HG03520 (cell line): ENCODE measurements around the gene EPHA1.
"Not testable (repeated sequence)": the region's sequence is repeated elsewhere in the genome, so short reads cannot be mapped to it uniquely, and the experiment has no call there.

ENCODE experiments used
- ATAC-seq: cut with Tn5 transposase; IDR thresholded peaks from one replicate; pipeline ENCODE4 v1.9.1; 2021; ENCODE audit warnings: mild to moderate bottlenecking, moderate library complexity; ENCODE audit not compliant: unreplicated experiment

The EPHA1 gene

GRCh38 chr7:143431109-143431508 is 22.5 kb upstream of the EPHA1 start:
- ATAC-seq, result no peak

- ATAC-seq, result no peak
Measured at GRCh38 chr7:143429770-143430698, 21.4 kb upstream of the EPHA1 start.

GRCh38 chr7:143426479-143427142 is 18.0 kb upstream of the EPHA1 start:
- ATAC-seq, result no peak

- ATAC-seq, result not testable (repeated sequence)
Measured at GRCh38 chr7:143424476-143424875, 15.8 kb upstream of the EPHA1 start.

- ATAC-seq, result no peak
Measured at GRCh38 chr7:143422033-143422432, 13.4 kb upstream of the EPHA1 start.

- ATAC-seq, result not testable (repeated sequence)
Measured at GRCh38 chr7:143420624-143421023, 12.0 kb upstream of the EPHA1 start.

GRCh38 chr7:143419880-143420279 is 11.2 kb upstream of the EPHA1 start:
- ATAC-seq, result no peak

- no peak for ATAC-seq
Measured at GRCh38 chr7:143418681-143419458, 10.2 kb upstream of the EPHA1 start.

- no peak for ATAC-seq
Measured at GRCh38 chr7:143417734-143418383, 9.2 kb upstream of the EPHA1 start.

- no peak for ATAC-seq
Measured at GRCh38 chr7:143416565-143417149, 8.0 kb upstream of the EPHA1 start.

GRCh38 chr7:143415742-143416397 is 7.2 kb upstream of the EPHA1 start:
- no peak for ATAC-seq

- not testable (repeated sequence) for ATAC-seq
Measured at GRCh38 chr7:143415209-143415608, 6.6 kb upstream of the EPHA1 start.

- no peak for ATAC-seq
Measured at GRCh38 chr7:143413123-143413522, 4.5 kb upstream of the EPHA1 start.

GRCh38 chr7:143411976-143412708 is 3.5 kb upstream of the EPHA1 start:
- ATAC-seq, result no peak

- no peak for ATAC-seq
Measured at GRCh38 chr7:143410521-143411004, 1.9 kb upstream of the EPHA1 start.

- no peak for ATAC-seq
Measured at GRCh38 chr7:143408252-143408685, 387 bp downstream of the EPHA1 start.

GRCh38 chr7:143407287-143408251 is 1.1 kb downstream of the EPHA1 start:
- no peak for ATAC-seq

- ATAC-seq, result no peak
Measured at GRCh38 chr7:143406002-143406357, 2.7 kb downstream of the EPHA1 start.
